Hematopoietic multipotent progenitor cell treated with erythropoietin and hydrocortisone succinate and interleukin-3 and kit ligand, for 15 days (in vitro differentiated cells): ENCODE measurements around the gene UTF1.
"Not testable (repeated sequence)": the region's sequence is repeated elsewhere in the genome, so short reads cannot be mapped to it uniquely, and the experiment has no call there.

Source experiments
- DNase-seq: peaks from one replicate; pipeline ENCODE4 v3.0.0-alpha.2; 2015; ENCODE audit warnings: low spot score

UTF1 gene

GRCh38 chr10:133209641-133210040 is 20.4 kb upstream of the UTF1 start:
- no peak for DNase-seq

GRCh38 chr10:133210398-133211140 is 19.4 kb upstream of the UTF1 start:
- no peak for DNase-seq

GRCh38 chr10:133211141-133211830 is 18.7 kb upstream of the UTF1 start:
- no peak for DNase-seq

- no peak for DNase-seq
Measured at GRCh38 chr10:133211959-133212852, 17.8 kb upstream of the UTF1 start.

GRCh38 chr10:133212853-133213494 is 17.0 kb upstream of the UTF1 start:
- no peak for DNase-seq

GRCh38 chr10:133213641-133214467 is 16.2 kb upstream of the UTF1 start:
- DNase-seq, result no peak

GRCh38 chr10:133214468-133215410 is 15.3 kb upstream of the UTF1 start:
- DNase-seq, result no peak

GRCh38 chr10:133215586-133215985 is 14.4 kb upstream of the UTF1 start:
- DNase-seq, result no peak

- DNase-seq, result no peak
Measured at GRCh38 chr10:133216776-133217175, 13.2 kb upstream of the UTF1 start.

GRCh38 chr10:133217800-133218589 is 12.0 kb upstream of the UTF1 start:
- no peak for DNase-seq

- no peak for DNase-seq
Measured at GRCh38 chr10:133218891-133219290, 11.1 kb upstream of the UTF1 start.

GRCh38 chr10:133219782-133220181 is 10.2 kb upstream of the UTF1 start:
- DNase-seq, result no peak

- DNase-seq, result no peak
Measured at GRCh38 chr10:133221331-133221730, 8.7 kb upstream of the UTF1 start.

GRCh38 chr10:133221756-133222155 is 8.3 kb upstream of the UTF1 start:
- DNase-seq, result not testable (repeated sequence)

- DNase-seq, result no peak
Measured at GRCh38 chr10:133224076-133224475, 5.9 kb upstream of the UTF1 start.

- DNase-seq, result no peak
Measured at GRCh38 chr10:133224756-133225372, 5.2 kb upstream of the UTF1 start.

GRCh38 chr10:133225707-133226191 is 4.3 kb upstream of the UTF1 start:
- no peak for DNase-seq

- DNase-seq, result no peak
Measured at GRCh38 chr10:133226251-133226808, 3.7 kb upstream of the UTF1 start.
